ENCODE results near the gene CD300A. TPM values are rescaled to one million over a fixed set of nuclear protein-coding genes. Genes with fewer than 3 reads are reported as not detected.
A peak's percentile ranks its signal among the peaks of the same experiment; 100 is the strongest.

Gene CD300A
- total and polyA plus RNA-seq, 2 donors (not counting 1 experiment from before 2014, with no cell fraction given): not detected

DNA sequence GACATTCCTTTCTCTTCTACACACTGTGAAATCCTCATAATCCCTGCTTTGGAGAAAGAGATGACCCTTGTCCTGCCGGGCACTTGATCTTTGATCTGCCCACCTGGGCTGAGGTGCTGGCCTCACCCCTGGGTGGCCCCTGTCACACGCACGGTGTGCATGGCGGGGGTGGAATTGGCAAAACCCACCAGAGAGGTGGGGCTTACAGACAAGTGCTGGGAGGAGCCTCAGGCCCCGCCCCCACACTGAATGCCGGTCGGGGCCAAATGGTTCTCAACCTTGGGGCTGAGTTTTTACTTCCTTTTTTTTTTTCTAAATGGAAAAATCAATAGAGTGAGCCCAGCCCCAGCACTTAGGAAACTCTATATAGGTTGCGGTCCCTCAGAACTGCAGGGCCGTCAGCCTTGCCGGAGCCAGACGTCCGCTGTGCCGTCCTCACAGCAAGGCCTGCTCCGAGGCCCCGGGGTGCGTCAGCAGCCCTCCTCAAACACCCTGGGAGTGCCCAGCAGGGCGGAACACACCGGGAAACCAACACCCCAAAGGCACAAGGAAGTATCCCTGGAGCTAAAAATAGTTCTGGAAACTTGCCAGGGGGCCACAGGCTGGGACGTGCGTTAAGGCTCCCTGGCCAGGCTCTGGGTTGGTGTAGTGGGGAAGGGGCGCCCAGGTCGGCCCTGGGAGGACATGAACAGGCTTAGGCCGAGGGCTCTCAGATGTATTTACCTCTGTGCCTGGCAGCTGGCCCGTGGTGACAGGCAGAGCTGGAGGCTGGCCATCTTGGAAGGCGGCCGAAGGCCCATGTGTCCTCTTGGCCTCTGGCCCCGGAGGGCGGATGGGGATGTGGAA is 23.5 kb upstream of the CD300A start:
- Histone ChIP-seq H2AFZ (ENCODE audit: low read length) (no peak overlapping the region), H3K4me3 (replicated peaks in 1 of 4; ENCODE audit: control extremely low read depth in 1 of 4, insufficient read depth in 1 of 4, low read depth in 3 of 4, low read length in 4 of 4) (no peak overlapping the region), H3K4me1 (ENCODE audit: control insufficient read depth, extremely low read depth, insufficient read depth, low read length) (no peaks in the 10 kb centered on the region), H3K27ac (ENCODE audit: insufficient read depth, low read length) (no peak overlapping the region), H3K4me2 (ENCODE audit: extremely low read depth, insufficient read depth, low read length) (no peak overlapping the region), H3K9me3 (ENCODE audit: control insufficient read depth, insufficient read depth, low read depth, low read length) (no peaks in the 10 kb centered on the region), H4K20me1 (ENCODE audit: control insufficient read depth, extremely low read depth, insufficient read depth, low read length) (no peaks in the 10 kb centered on the region), H3K36me3 (ENCODE audit: control insufficient read depth, insufficient read depth, low read length) (no peaks in the 10 kb centered on the region), H3K79me2 (ENCODE audit: control insufficient read depth, insufficient read depth, low read length) (no peaks in the 10 kb centered on the region), H3K9ac (ENCODE audit: insufficient read depth, low read length) (no peak overlapping the region), H3K27me3 (ENCODE audit: control insufficient read depth, insufficient read depth, low read length) (no peaks in the 10 kb centered on the region)
- no peak for TF ChIP-seq EZH2 (IDR thresholded peaks at IDR 0.05; ENCODE audit: low read length, missing control alignments)
- TF ChIP-seq, protein P1, sequence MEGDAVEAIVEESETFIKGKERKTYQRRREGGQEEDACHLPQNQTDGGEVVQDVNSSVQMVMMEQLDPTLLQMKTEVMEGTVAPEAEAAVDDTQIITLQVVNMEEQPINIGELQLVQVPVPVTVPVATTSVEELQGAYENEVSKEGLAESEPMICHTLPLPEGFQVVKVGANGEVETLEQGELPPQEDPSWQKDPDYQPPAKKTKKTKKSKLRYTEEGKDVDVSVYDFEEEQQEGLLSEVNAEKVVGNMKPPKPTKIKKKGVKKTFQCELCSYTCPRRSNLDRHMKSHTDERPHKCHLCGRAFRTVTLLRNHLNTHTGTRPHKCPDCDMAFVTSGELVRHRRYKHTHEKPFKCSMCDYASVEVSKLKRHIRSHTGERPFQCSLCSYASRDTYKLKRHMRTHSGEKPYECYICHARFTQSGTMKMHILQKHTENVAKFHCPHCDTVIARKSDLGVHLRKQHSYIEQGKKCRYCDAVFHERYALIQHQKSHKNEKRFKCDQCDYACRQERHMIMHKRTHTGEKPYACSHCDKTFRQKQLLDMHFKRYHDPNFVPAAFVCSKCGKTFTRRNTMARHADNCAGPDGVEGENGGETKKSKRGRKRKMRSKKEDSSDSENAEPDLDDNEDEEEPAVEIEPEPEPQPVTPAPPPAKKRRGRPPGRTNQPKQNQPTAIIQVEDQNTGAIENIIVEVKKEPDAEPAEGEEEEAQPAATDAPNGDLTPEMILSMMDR (conservative IDR thresholded peaks at IDR 0.05 in 1 of 2, IDR thresholded peaks at IDR 0.05 in 1 of 2; ENCODE audit: low read depth in 1 of 2, low read length in 2 of 2): no peak
- DNase-seq (ENCODE audit: low read depth in 2 of 2): peak in 1 of 2 donors; percentile 41

DNA sequence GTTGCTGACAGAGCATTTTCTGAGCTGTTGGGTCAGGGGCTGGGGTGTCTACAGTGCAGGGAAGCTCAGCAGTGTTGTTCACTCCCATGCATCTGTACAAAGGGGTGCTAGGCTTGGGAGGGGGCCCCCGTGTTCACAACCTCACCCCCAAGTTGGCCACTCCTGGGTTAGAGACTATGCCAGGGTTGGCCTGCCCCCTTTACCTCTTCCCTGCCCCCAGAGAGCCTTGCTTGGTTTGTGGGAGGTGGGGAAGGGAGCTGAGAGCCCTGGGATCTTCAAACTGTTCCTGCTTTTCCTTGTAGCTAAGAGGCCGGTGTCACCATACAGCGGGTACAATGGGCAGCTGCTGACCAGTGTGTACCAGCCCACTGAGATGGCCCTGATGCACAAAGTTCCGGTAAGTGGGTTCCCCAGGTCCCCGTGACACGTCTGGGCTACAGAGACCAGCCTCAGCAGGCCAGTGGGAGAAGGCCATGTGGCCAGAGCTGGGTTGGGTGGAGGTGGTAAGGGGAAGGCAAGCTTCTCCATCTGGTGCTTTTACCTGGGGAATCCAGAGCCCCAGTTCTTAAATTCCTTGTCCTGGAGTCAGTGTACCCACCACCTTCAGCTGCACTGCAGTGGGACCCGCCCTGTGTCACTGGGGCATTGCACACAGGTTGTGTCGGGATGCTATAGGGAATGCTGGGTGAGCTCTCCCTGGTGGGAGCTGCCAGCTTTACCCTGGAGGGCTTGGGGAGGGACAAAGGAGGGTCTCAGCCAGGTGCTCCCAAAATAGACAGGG is 22.7 kb upstream of the CD300A start:
- Histone ChIP-seq H3K4me2 (ENCODE audit: extremely low read depth, insufficient read depth, low read length) (no peak overlapping the region), H3K4me1 (ENCODE audit: control insufficient read depth, extremely low read depth, insufficient read depth, low read length) (no peaks in the 10 kb centered on the region), H3K9ac (ENCODE audit: insufficient read depth, low read length) (no peak overlapping the region), H4K20me1 (ENCODE audit: control insufficient read depth, extremely low read depth, insufficient read depth, low read length) (no peaks in the 10 kb centered on the region), H3K79me2 (ENCODE audit: control insufficient read depth, insufficient read depth, low read length) (no peaks in the 10 kb centered on the region), H3K27ac (ENCODE audit: insufficient read depth, low read length) (no peak overlapping the region), H3K4me3 (replicated peaks in 1 of 4; ENCODE audit: control extremely low read depth in 1 of 4, insufficient read depth in 1 of 4, low read depth in 3 of 4, low read length in 4 of 4) (no peak overlapping the region), H3K9me3 (ENCODE audit: control insufficient read depth, insufficient read depth, low read depth, low read length) (no peaks in the 10 kb centered on the region), H3K27me3 (ENCODE audit: control insufficient read depth, insufficient read depth, low read length) (no peaks in the 10 kb centered on the region), H2AFZ (ENCODE audit: low read length) (no peak overlapping the region), H3K36me3 (ENCODE audit: control insufficient read depth, insufficient read depth, low read length) (no peaks in the 10 kb centered on the region)
- TF ChIP-seq EZH2 (IDR thresholded peaks at IDR 0.05; ENCODE audit: low read length, missing control alignments): no peak
- TF ChIP-seq, protein P1 (conservative IDR thresholded peaks at IDR 0.05 in 1 of 2, IDR thresholded peaks at IDR 0.05 in 1 of 2; ENCODE audit: low read depth in 1 of 2, low read length in 2 of 2): no peak
- no peak for DNase-seq (ENCODE audit: low read depth in 2 of 2)

DNA sequence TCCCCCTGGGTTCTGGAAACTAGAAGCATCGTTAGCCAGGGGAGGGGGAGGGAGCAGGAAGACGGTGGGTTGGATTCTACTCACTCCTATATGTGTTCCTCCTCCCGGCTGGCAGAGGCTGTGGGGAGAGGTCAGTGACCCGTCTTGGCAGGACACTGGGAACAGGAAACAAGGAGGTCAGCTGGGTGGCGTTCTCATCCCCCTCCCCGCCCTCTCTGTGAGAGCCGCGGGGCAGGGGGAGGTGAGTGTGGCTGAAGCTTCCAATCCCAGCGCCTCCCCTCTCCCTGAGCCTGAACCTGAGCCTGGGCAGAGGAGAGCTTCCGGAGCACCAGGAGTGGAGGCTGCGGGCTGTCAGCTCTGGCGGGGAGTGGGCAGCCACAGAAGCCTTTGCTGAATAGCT is 22.0 kb upstream of the CD300A start:
- TF ChIP-seq, protein P1 (conservative IDR thresholded peaks at IDR 0.05 in 1 of 2, IDR thresholded peaks at IDR 0.05 in 1 of 2; ENCODE audit: low read depth in 1 of 2, low read length in 2 of 2): no peak
- TF ChIP-seq EZH2 (IDR thresholded peaks at IDR 0.05; ENCODE audit: low read length, missing control alignments): no peak
- Histone ChIP-seq H3K27ac (ENCODE audit: insufficient read depth, low read length) (no peak overlapping the region), H3K9me3 (ENCODE audit: control insufficient read depth, insufficient read depth, low read depth, low read length) (no peaks in the 10 kb centered on the region), H3K4me3 (replicated peaks in 1 of 4; ENCODE audit: control extremely low read depth in 1 of 4, insufficient read depth in 1 of 4, low read depth in 3 of 4, low read length in 4 of 4) (no peak overlapping the region), H3K4me2 (ENCODE audit: extremely low read depth, insufficient read depth, low read length) (no peak overlapping the region), H2AFZ (ENCODE audit: low read length) (no peak overlapping the region), H3K9ac (ENCODE audit: insufficient read depth, low read length) (no peak overlapping the region), H3K4me1 (ENCODE audit: control insufficient read depth, extremely low read depth, insufficient read depth, low read length) (no peaks in the 10 kb centered on the region), H3K27me3 (ENCODE audit: control insufficient read depth, insufficient read depth, low read length) (no peaks in the 10 kb centered on the region), H3K79me2 (ENCODE audit: control insufficient read depth, insufficient read depth, low read length) (no peaks in the 10 kb centered on the region), H4K20me1 (ENCODE audit: control insufficient read depth, extremely low read depth, insufficient read depth, low read length) (no peaks in the 10 kb centered on the region), H3K36me3 (ENCODE audit: control insufficient read depth, insufficient read depth, low read length) (no peaks in the 10 kb centered on the region)
- peak in 1 of 2 donors; percentile 52 for DNase-seq (ENCODE audit: low read depth in 2 of 2)
